SU-DHL-6 (cell line): ENCODE data around the gene OSBPL5.

Experiments used
- CTCF ChIP-seq: fragments of 200-600 bp; sonication (generic); IDR thresholded peaks from one replicate; pipeline ENCODE4 v1.5.1; 2017; ENCODE audit warnings: antibody characterized with exemption, mild to moderate bottlenecking, low read length, moderate library complexity; ENCODE audit not compliant: insufficient read depth, poor library complexity, severe bottlenecking
- EZH2phosphoT487 ChIP-seq: fragments of 200-600 bp; sonication (generic), shearing (Covaris generic); conservative IDR thresholded peaks from 2 replicates; pipeline ENCODE4 v1.6.1; 2018; ENCODE audit warnings: mild to moderate bottlenecking, antibody characterized with exemption, low read length, moderate library complexity, mixed read lengths

GRCh38 chr11:3131330-3131941, 33.7 kb downstream of the OSBPL5 start:
- TF ChIP-seq CTCF (no peak), EZH2phosphoT487 (no peak)
